ENCODE results near the gene NAA10.

The NAA10 gene

GRCh38 chrX:153881281-153881680 is 53.6 kb downstream of the NAA10 start:
- no peak for DNase-seq

GRCh38 chrX:153880440-153880815 is 54.4 kb downstream of the NAA10 start:
- no peak for DNase-seq

DNA sequence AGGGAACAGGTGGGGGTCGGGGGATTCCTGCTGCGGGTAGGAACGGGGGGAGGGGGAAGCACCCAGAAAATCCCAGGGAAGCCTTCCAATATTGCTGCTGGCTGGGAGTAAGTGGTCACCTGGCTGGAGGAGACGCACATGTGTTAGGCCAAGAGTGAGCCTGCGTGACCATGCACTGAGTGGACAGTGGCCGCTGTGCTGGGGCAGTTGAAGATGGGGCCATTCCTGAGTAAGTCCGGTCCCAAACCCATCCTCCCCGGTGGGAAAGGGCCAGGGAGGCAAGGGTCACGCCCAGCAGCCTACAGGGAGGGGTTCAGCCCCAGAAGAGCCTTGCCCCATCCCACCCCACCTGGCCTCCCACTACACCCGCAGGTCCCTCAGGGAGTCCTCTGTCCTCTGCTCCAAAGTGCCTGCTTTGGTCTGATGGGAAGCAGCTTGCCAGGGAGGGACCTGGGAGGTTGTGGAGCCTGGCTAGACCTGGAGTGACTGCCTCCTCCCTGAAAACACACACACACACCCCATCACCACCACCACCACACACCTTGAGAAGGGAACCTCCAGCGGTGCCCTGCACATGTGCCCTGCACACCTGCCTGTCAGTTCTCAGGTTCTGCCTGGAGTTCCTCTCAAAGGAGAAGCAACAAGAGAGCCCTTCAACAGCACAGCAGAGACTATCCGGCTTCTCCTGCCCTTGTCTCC is 54.9 kb downstream of the NAA10 start:
- no peak for DNase-seq
